ENCODE measurements around the gene ADAM12. TPM values are rescaled to one million over a fixed set of nuclear protein-coding genes. Genes with fewer than 3 reads are reported as not detected.

ADAM12 gene
- polyA plus RNA-seq, 12 donors, result 15.2 to 33.9 (median 21.8) TPM; not detected in 1

- DNase-seq, result no peak
These were observed 174.3 kb downstream of the ADAM12 start for GRCh38 chr10:126214021-126214420.

GRCh38 chr10:126212738-126213137 is 175.5 kb downstream of the ADAM12 start:
- no peak for DNase-seq

GRCh38 chr10:126210051-126210651 is 178.1 kb downstream of the ADAM12 start:
- DNase-seq, result no peak

GRCh38 chr10:126209451-126209850 is 178.8 kb downstream of the ADAM12 start:
- no peak for DNase-seq

- no peak for DNase-seq
These were observed 179.5 kb downstream of the ADAM12 start for GRCh38 chr10:126208726-126209302.

GRCh38 chr10:126207851-126208250 is 180.4 kb downstream of the ADAM12 start:
- DNase-seq, result no peak

- DNase-seq, result no peak
These were observed 180.9 kb downstream of the ADAM12 start for GRCh38 chr10:126207313-126207771.

GRCh38 chr10:126205486-126206205 is 182.6 kb downstream of the ADAM12 start:
- DNase-seq, result no peak

- DNase-seq, result no peak
These were observed 184.0 kb downstream of the ADAM12 start for GRCh38 chr10:126204320-126204719.

GRCh38 chr10:126203746-126204145 is 184.5 kb downstream of the ADAM12 start:
- no peak for DNase-seq

- no peak for DNase-seq
These were observed 186.7 kb downstream of the ADAM12 start for GRCh38 chr10:126201603-126202002.

- DNase-seq, result no peak
These were observed 188.9 kb downstream of the ADAM12 start for GRCh38 chr10:126199221-126199998.

- DNase-seq, result no peak
These were observed 189.6 kb downstream of the ADAM12 start for GRCh38 chr10:126198681-126199080.

GRCh38 chr10:126197036-126197543 is 191.2 kb downstream of the ADAM12 start:
- DNase-seq, result no peak

GRCh38 chr10:126196281-126196680 is 192.0 kb downstream of the ADAM12 start:
- no peak for DNase-seq

- DNase-seq, result no peak
These were observed 197.1 kb downstream of the ADAM12 start for GRCh38 chr10:126191192-126191591.

- no peak for DNase-seq
These were observed 199.5 kb downstream of the ADAM12 start for GRCh38 chr10:126188679-126189200.

- DNase-seq, result no peak
These were observed 200.9 kb downstream of the ADAM12 start for GRCh38 chr10:126187399-126187798.

- DNase-seq, result no peak
These were observed 201.5 kb downstream of the ADAM12 start for GRCh38 chr10:126186766-126187165.

GRCh38 chr10:126185676-126186447 is 202.4 kb downstream of the ADAM12 start:
- no peak for DNase-seq

- DNase-seq, result no peak
These were observed 206.7 kb downstream of the ADAM12 start for GRCh38 chr10:126181626-126182025.
